Liver (tissue), 9 donors: ENCODE data around the gene PAN3. TPM values are rescaled to one million over a fixed set of nuclear protein-coding genes. Genes with fewer than 3 reads are reported as not detected.

Experiments used
- DNase-seq: peaks from one replicate; pipeline ENCODE4 v3.0.0-alpha.2; 2017; ENCODE audit warnings: low spot score
- H3K27ac ChIP-seq, 2 donors: one replicate each; pipeline ENCODE4 v1.7.0; 2013; ENCODE audit warnings: inconsistent platforms in 2 of 2, low read length in 2 of 2, control low read depth in 1 of 2, low read depth in 1 of 2, mild to moderate bottlenecking in 1 of 2
- H3K27me3 ChIP-seq, 4 donors: one replicate each; pipeline versions ENCODE4 v1.6.1 to v1.7.0; 2013; ENCODE audit warnings: low read length in 3 of 4, inconsistent platforms in 1 of 4, mild to moderate bottlenecking in 1 of 4, moderate library complexity in 1 of 4; ENCODE audit not compliant: control insufficient read depth in 4 of 4, insufficient read depth in 4 of 4
- H3K36me3 ChIP-seq, 4 donors: one replicate each; pipeline versions ENCODE4 v1.6.1 to v1.7.0; 2013; ENCODE audit warnings: low read length in 3 of 4, mild to moderate bottlenecking in 3 of 4, low read depth in 1 of 4, moderate library complexity in 1 of 4; ENCODE audit not compliant: control insufficient read depth in 4 of 4, insufficient read depth in 3 of 4
- H3K4me1 ChIP-seq, 4 donors: one replicate each; pipeline versions ENCODE4 v1.6.1 to v1.7.0; 2013; ENCODE audit warnings: low read length in 3 of 4, mild to moderate bottlenecking in 3 of 4, moderate library complexity in 1 of 4; ENCODE audit not compliant: control insufficient read depth in 4 of 4, insufficient read depth in 4 of 4
- H3K4me3 ChIP-seq, 3 donors: one replicate each; pipeline versions ENCODE4 v1.6.1 to v1.7.0; 2013; ENCODE audit warnings: low read length in 3 of 3, control low read depth in 1 of 3, low read depth in 1 of 3, mild to moderate bottlenecking in 1 of 3
- H3K9ac ChIP-seq, 2 donors: one replicate each; pipeline ENCODE4 v1.7.0; 2013; ENCODE audit warnings: low read length in 2 of 2, mild to moderate bottlenecking in 2 of 2, moderate library complexity in 2 of 2, control low read depth in 1 of 2, low read depth in 1 of 2
- H3K9me3 ChIP-seq, 4 donors: one replicate each; pipeline versions ENCODE4 v1.6.1 to v1.7.0; 2013; ENCODE audit warnings: low read length in 3 of 4; ENCODE audit not compliant: control insufficient read depth in 4 of 4
- ATF3 ChIP-seq: IDR thresholded peaks from 2 replicates; pipeline ENCODE4 v1.6.1; 2016; ENCODE audit warnings: antibody characterized with exemption
- CTCF ChIP-seq: fragments of 150-350 bp; IDR thresholded peaks from 2 replicates; pipeline ENCODE4 v1.5.1; 2017; ENCODE audit warnings: improper control_type of control experiment, low read depth, low read length; ENCODE audit not compliant: missing input control
- EGR1 ChIP-seq, 2 donors: IDR thresholded peaks; 2 replicates each; pipeline ENCODE4 v1.6.1; 2016 to 2018; ENCODE audit warnings: antibody characterized with exemption in 2 of 2, low read depth in 2 of 2
- FOXA1 ChIP-seq: IDR thresholded peaks from 2 replicates; pipeline ENCODE4 v1.6.1; 2016; ENCODE audit warnings: antibody characterized with exemption
- FOXA2 ChIP-seq: IDR thresholded peaks from 2 replicates; pipeline ENCODE4 v1.6.1; 2016; ENCODE audit warnings: antibody characterized with exemption
- HNF4A ChIP-seq, 2 donors: conservative IDR thresholded peaks; 2 replicates each; pipeline ENCODE4 v1.6.1; 2016; ENCODE audit warnings: antibody characterized with exemption in 2 of 2, mild to moderate bottlenecking in 2 of 2
- HNF4G ChIP-seq: IDR thresholded peaks from 2 replicates; pipeline ENCODE4 v1.6.1; 2016; ENCODE audit warnings: antibody characterized with exemption
- JUND ChIP-seq, 2 donors: IDR thresholded peaks; 2 replicates each; pipeline ENCODE4 v1.6.1; 2016; ENCODE audit warnings: antibody characterized with exemption in 2 of 2
- RAD21 ChIP-seq, 2 donors: IDR thresholded peaks; 2 replicates each; pipeline ENCODE4 v1.6.1; 2016; ENCODE audit warnings: antibody characterized with exemption in 2 of 2, mild to moderate bottlenecking in 2 of 2
- RXRA ChIP-seq, 2 donors: IDR thresholded peaks; 2 replicates each; pipeline ENCODE4 v1.6.1; 2017 to 2018; ENCODE audit warnings: antibody characterized with exemption in 2 of 2, mild to moderate bottlenecking in 1 of 2
- SP1 ChIP-seq: IDR thresholded peaks from 2 replicates; pipeline ENCODE4 v1.6.1; 2018; ENCODE audit warnings: antibody characterized with exemption, mild to moderate bottlenecking
- TAF1 ChIP-seq: conservative IDR thresholded peaks from 2 replicates; pipeline ENCODE4 v1.6.1; 2016; ENCODE audit warnings: antibody characterized with exemption, mild to moderate bottlenecking
- YY1 ChIP-seq: IDR thresholded peaks from 2 replicates; pipeline ENCODE4 v1.6.1; 2016; ENCODE audit warnings: antibody characterized with exemption, mild to moderate bottlenecking
- WGBS: extraction: QIAGEN DNeasy Blood & Tissue Kit; methylation state at CpG from one replicate; pipeline ENCODE4 v1.1.7; 2013; 5-methylcytosine and 5-hydroxymethylcytosine counted together
- polyA plus RNA-seq, 2 donors: library from polyadenylated mRNA; stranded (reverse) in 1 of 2; unstranded in 1 of 2; fragments of 200-250 nt in 1 of 2; fragments of >200 nt in 1 of 2; fragmentation: Nextera tagmentation in 1 of 2; extraction: Ambion mirVana in 1 of 2; gene quantifications; one replicate each; pipeline versions ENCODE4 v1.2.1 to v1.2.3, GENCODE V29; 2013 to 2015
- total RNA-seq, 2 donors: library from RNA; depleted of rRNA; stranded (reverse); fragments of >200 nt; gene quantifications; one replicate each; pipeline ENCODE4 v1.2.3, GENCODE V29; 2014
- TF ChIP-seq, protein P1 (sequence below): IDR thresholded peaks from 2 replicates; pipeline ENCODE4 v1.6.1; 2016; ENCODE audit warnings: antibody characterized with exemption
- donor health status: healthy.
- donor health status: healthy.
- donor health status: healthy.
- donor health status: healthy.
- donor health status: healthy.

Gene PAN3
- total and polyA plus RNA-seq, 4 donors = 2.9 to 22.8 (median 11.6) TPM

GRCh38 chr13:28163587-28163986, 25.2 kb downstream of the PAN3 start:
- Histone ChIP-seq H3K36me3 (no peaks in the 10 kb centered on the region), H3K9ac (no peak overlapping the region), H3K27ac (no peak overlapping the region), H3K4me3 (no peak overlapping the region), H3K9me3 (peaks cover 0 to 3% (median 0%) of the 10 kb centered on the region in 4 donors), H3K4me1 (peaks cover 0 to 6% (median 3%) of the 10 kb centered on the region in 4 donors), H3K27me3 (no peaks in the 10 kb centered on the region)
- no peak for DNase-seq
- WGBS = 89% methylated on average over 4 of the region's 4 CpGs
- no peak for TF ChIP-seq EGR1 (IDR thresholded peaks at IDR 0.05; ENCODE audit: low read depth in 2 of 2)
- no peak for TF ChIP-seq CTCF
- TF ChIP-seq FOXA1 = no peak
- no peak for TF ChIP-seq HNF4A (conservative IDR thresholded peaks at IDR 0.05)
- TF ChIP-seq HNF4G = no peak

DNA sequence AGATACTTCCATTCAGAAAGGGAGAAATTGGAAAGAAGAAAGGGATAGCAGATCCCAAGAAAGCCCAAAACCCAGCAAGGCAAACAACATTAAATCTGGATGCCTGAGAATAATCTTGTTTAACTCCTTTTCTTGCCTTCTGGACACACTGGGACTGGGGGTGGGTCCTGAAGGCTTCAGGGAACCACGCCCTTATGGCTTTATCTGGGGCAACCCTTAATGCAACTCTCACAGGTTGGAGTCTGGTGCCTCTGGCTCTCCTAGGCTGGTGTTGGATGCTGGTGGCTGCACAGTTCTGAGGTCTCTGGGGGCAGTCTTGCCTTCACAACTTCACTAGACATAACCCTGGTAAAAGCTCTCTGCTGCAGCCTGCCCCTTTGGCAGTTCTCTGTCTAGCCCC, 27.9 kb downstream of the PAN3 start:
- Histone ChIP-seq H3K27me3 (no peaks in the 10 kb centered on the region), H3K4me1 (peaks cover 0 to 3% (median 2%) of the 10 kb centered on the region in 4 donors), H3K4me3 (no peak overlapping the region), H3K9me3 (no peaks in the 10 kb centered on the region), H3K36me3 (no peaks in the 10 kb centered on the region), H3K27ac (no peak overlapping the region), H3K9ac (no peak overlapping the region)
- DNase-seq = no peak
- 98% methylated on average over 1 of the region's 1 CpG for WGBS
- TF ChIP-seq TAF1 (no peak), YY1 (no peak), EGR1 (IDR thresholded peaks at IDR 0.05; ENCODE audit: low read depth in 2 of 2) (no peak), RAD21 (IDR thresholded peaks at IDR 0.05) (no peak), HNF4G (no peak), FOXA1 (no peak), FOXA2 (no peak), CTCF (no peak)

DNA sequence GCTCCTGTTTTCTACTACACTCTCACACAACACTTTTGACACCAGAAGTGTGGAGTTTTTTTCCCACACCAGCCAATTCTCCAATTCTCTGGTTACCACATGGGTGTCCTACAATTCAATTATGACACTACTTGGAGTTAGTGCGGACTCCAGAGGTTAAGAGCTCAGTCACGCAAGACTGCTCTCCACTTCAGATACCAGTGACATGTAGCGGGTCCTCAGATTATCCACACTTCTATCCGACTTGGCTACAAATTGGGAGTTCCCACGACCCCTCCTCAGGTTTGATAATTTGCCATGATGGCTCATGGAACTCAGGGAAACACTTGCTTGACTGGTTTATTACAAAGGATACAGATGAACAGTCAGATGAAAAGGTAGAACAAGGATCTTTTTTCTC, 32.9 kb downstream of the PAN3 start:
- TF ChIP-seq RXRA (IDR thresholded peaks at IDR 0.05) = no peak
- TF ChIP-seq, protein P1, sequence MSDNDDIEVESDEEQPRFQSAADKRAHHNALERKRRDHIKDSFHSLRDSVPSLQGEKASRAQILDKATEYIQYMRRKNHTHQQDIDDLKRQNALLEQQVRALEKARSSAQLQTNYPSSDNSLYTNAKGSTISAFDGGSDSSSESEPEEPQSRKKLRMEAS = no peak
- no peak for TF ChIP-seq HNF4A (conservative IDR thresholded peaks at IDR 0.05)
- no peak for TF ChIP-seq SP1
- TF ChIP-seq JUND (IDR thresholded peaks at IDR 0.05) = no peak
- TF ChIP-seq EGR1 (IDR thresholded peaks at IDR 0.05; ENCODE audit: low read depth in 2 of 2) = no peak
- no peak for TF ChIP-seq ATF3
- no peak for TF ChIP-seq CTCF
- no peak overlapping the region for H3K4me3 ChIP-seq
- peaks cover 0 to 2% (median 0%) of the 10 kb centered on the region in 4 donors for H3K4me1 ChIP-seq
- no peaks in the 10 kb centered on the region for H3K9me3 ChIP-seq
- 93% methylated on average over 5 of the region's 5 CpGs for WGBS
- H3K9ac ChIP-seq = no peak overlapping the region
- DNase-seq = no peak
- H3K36me3 ChIP-seq = peaks cover 0 to 3% (median 0%) of the 10 kb centered on the region in 4 donors
- H3K27me3 ChIP-seq = no peaks in the 10 kb centered on the region
- no peak overlapping the region for H3K27ac ChIP-seq
